Endothelial cell of umbilical vein (primary cell): ENCODE data around the gene CDH2. TPM values are rescaled to one million over a fixed set of nuclear protein-coding genes. Genes with fewer than 3 reads are reported as not detected.

Source experiments
- BruUV-seq: library from RNA; stranded (reverse); fragments of 400-500 nt; replicated peaks from 2 replicates; lab custom pipeline; 2021; lab: Mats Ljungman, UMichigan
- CTCF ChIA-PET: fragments of 300-600, 350-600 bp; sonication (Branson Sonifier 250); formaldehyde crosslinking; loops from one replicate; lab custom pipeline; 2021; ENCODE audit warnings: antibody characterized with exemption, inconsistent platforms; lab: Charles Lee
- POLR2A ChIA-PET: fragments of 300-600, 350-600 bp; sonication (Branson Sonifier 250); formaldehyde crosslinking; loops from one replicate; lab custom pipeline; 2021; ENCODE audit warnings: antibody characterized with exemption, inconsistent platforms; lab: Charles Lee
- DNase-seq: peaks from one replicate; pipeline ENCODE4 v3.0.0-alpha.2; 2011; ENCODE audit warnings: low read depth, low spot score
- FAIRE-seq: peaks from 2 replicates; lab custom pipeline; 2011; peaks lifted over from hg19 to GRCh38; lab: Jason Lieb, UNC
- H2AFZ ChIP-seq: 2 replicates; pipeline ENCODE4 v1.6.0; 2012; ENCODE audit warnings: low read depth, low read length, control low read depth, inconsistent platforms
- H3K27ac ChIP-seq: 2 replicates; pipeline ENCODE4 v1.5.1; 2011; ENCODE audit warnings: low read depth, mild to moderate bottlenecking, control low read depth, low read length, moderate library complexity; ENCODE audit not compliant: insufficient read depth
- H3K27me3 ChIP-seq, 2 experiments: 2 replicates each; pipeline versions ENCODE4 v1.6.0 to v1.6.1; 2011; ENCODE audit warnings: low read length in 2 of 2, mixed read lengths in 1 of 2; ENCODE audit not compliant: control insufficient read depth in 2 of 2, insufficient read depth in 2 of 2
- H3K36me3 ChIP-seq, 2 experiments: 2 replicates in 1 of 2; 3 replicates in 1 of 2; pipeline ENCODE4 v1.5.1; 2011; ENCODE audit warnings: low read length in 2 of 2, mild to moderate bottlenecking in 1 of 2, moderate library complexity in 1 of 2; ENCODE audit not compliant: control insufficient read depth in 2 of 2, insufficient read depth in 2 of 2; ENCODE audit errors: extremely low read depth in 1 of 2
- H3K4me1 ChIP-seq: 3 replicates; pipeline ENCODE4 v1.5.1; 2011; ENCODE audit warnings: mild to moderate bottlenecking, low read length; ENCODE audit not compliant: control insufficient read depth, insufficient read depth; ENCODE audit errors: extremely low read depth
- H3K4me2 ChIP-seq: 2 replicates; pipeline ENCODE4 v1.6.1; 2011; ENCODE audit warnings: low read length, control low read depth, mixed read lengths; ENCODE audit not compliant: insufficient read depth
- H3K4me3 ChIP-seq, 3 experiments: fragments of 200-600 bp in 1 of 3; sonication (generic), shearing (Covaris generic) in 1 of 3; replicated peaks in 1 of 3; 2 replicates each; pipeline ENCODE4 v1.5.1; 2011 to 2016; ENCODE audit warnings: control low read depth in 3 of 3, low read length in 3 of 3, mild to moderate bottlenecking in 2 of 3, inconsistent platforms in 1 of 3, low read depth in 1 of 3, moderate library complexity in 1 of 3; ENCODE audit not compliant: insufficient read depth in 1 of 3
- H3K79me2 ChIP-seq: 2 replicates; pipeline ENCODE4 v1.6.0; 2012; ENCODE audit warnings: low read length, inconsistent platforms; ENCODE audit not compliant: control insufficient read depth, insufficient read depth
- H3K9ac ChIP-seq: replicated peaks from 2 replicates; pipeline ENCODE3; 2011; ENCODE audit warnings: low read length, control low read depth; ENCODE audit not compliant: insufficient read depth; ENCODE audit errors: extremely low read depth
- H3K9me1 ChIP-seq: replicated peaks from 3 replicates; pipeline ENCODE4 v1.6.0; 2011; ENCODE audit warnings: mild to moderate bottlenecking, low read length; ENCODE audit not compliant: control insufficient read depth, insufficient read depth; ENCODE audit errors: extremely low read depth
- H3K9me3 ChIP-seq: replicated peaks from 2 replicates; pipeline ENCODE4 v1.5.1; 2012; ENCODE audit warnings: low read length, inconsistent platforms; ENCODE audit not compliant: control insufficient read depth, insufficient read depth
- H4K20me1 ChIP-seq: replicated peaks from 2 replicates; pipeline ENCODE3; 2011; ENCODE audit warnings: mild to moderate bottlenecking, low read length; ENCODE audit not compliant: control insufficient read depth, insufficient read depth; ENCODE audit errors: extremely low read depth
- CTCF ChIP-seq, 2 donors: IDR thresholded peaks; 1 replicate in 1 of 2; 2 replicates in 1 of 2; pipeline ENCODE4 v1.5.1; 2011; ENCODE audit warnings: low read length in 2 of 2, mild to moderate bottlenecking in 2 of 2, moderate library complexity in 2 of 2, control low read depth in 1 of 2, inconsistent platforms in 1 of 2, low read depth in 1 of 2; ENCODE audit not compliant: insufficient read depth in 1 of 2; ENCODE audit errors: extremely low read depth in 1 of 2
- JUN ChIP-seq: IDR thresholded peaks from 2 replicates; pipeline ENCODE4 v1.6.1; 2011; ENCODE audit warnings: borderline replicate concordance, low read depth; ENCODE audit not compliant: insufficient read length, insufficient read depth
- POLR2AphosphoS5 ChIP-seq: IDR thresholded peaks from 2 replicates; pipeline ENCODE4 v1.6.1; 2012; ENCODE audit warnings: low read depth, mild to moderate bottlenecking, control low read depth, low read length, moderate library complexity; ENCODE audit not compliant: insufficient read depth
- dilution Hi-C: fragments of 300-500 bp; cut with MboI; formaldehyde crosslinking; loops from one replicate; pipeline ENCODE4 v1.15.0; 2019; ENCODE audit warnings: low sequenced_read_pairs; ENCODE audit not compliant: extremely low pct_ligation_motif_present
- intact Hi-C: fragments of 100-400 bp; cut with micrococcal nuclease; formaldehyde crosslinking; loops from one replicate; pipeline ENCODE4 v1.10.0; 2022
- polyA plus RNA-seq, 4 experiments: library from polyadenylated mRNA; depleted of rRNA in 3 of 4; stranded (reverse) in 3 of 4; unstranded in 1 of 4; fragments of >200 nt; gene quantifications; 2 replicates each; pipeline versions ENCODE4 v1.2.1 to v1.2.3, GENCODE V29; 2011 to 2012; ENCODE audit warnings: missing spikeins in 1 of 4
- total RNA-seq: library from RNA; stranded (reverse); gene quantifications from 2 replicates; pipeline ENCODE4 v1.2.3, GENCODE V29; 2021

CDH2 gene
- total and polyA plus RNA-seq, 2 donors (not counting 3 experiments of a cell fraction or from before 2014, with no cell fraction given) = 37.6 to 59.5 TPM

GRCh38 chr18:28147674-28148171 is 29.2 kb downstream of the CDH2 start:
- ChIA-PET CTCF (interaction anchor here (1.3 kb wide), 1 partner anchor 33 kb away, joined by 3 read pairs; no protein-coding TSS in a partner anchor), POLR2A (no interaction called here)
- Histone ChIP-seq H3K27ac (no peak overlapping the region), H3K27me3 (no peaks in the 10 kb centered on the region), H3K9me1 (no peaks in the 10 kb centered on the region), H3K9me3 (no peaks in the 10 kb centered on the region), H3K9ac (no peak overlapping the region), H3K4me3 (no peak overlapping the region), H3K4me1 (peaks cover 10% of the 10 kb centered on the region), H3K36me3 (no peaks in the 10 kb centered on the region), H4K20me1 (no peaks in the 10 kb centered on the region), H3K4me2 (peak overlapping the region; percentile 7), H2AFZ (no peak overlapping the region), H3K79me2 (peaks cover 28% of the 10 kb centered on the region)
- no peak for TF ChIP-seq POLR2AphosphoS5
- peak; percentile 76 for DNase-seq
- no TSS peak for BruUV-seq
- peak; percentile 88 for FAIRE-seq
- intact Hi-C loops (no loop called here), dilution Hi-C loops (no loop called here)

- no TSS peak for BruUV-seq
- Histone ChIP-seq H3K4me1 (peaks cover 10% of the 10 kb centered on the region), H3K27ac (no peak overlapping the region), H3K9ac (no peak overlapping the region), H3K4me3 (no peak overlapping the region), H3K27me3 (no peaks in the 10 kb centered on the region), H3K4me2 (no peak overlapping the region), H3K9me1 (no peaks in the 10 kb centered on the region), H3K9me3 (no peaks in the 10 kb centered on the region), H3K36me3 (no peaks in the 10 kb centered on the region), H4K20me1 (peaks cover 2% of the 10 kb centered on the region), H2AFZ (no peak overlapping the region), H3K79me2 (peaks cover 19% of the 10 kb centered on the region)
- dilution Hi-C loops (no loop called here), intact Hi-C loops (no loop called here)
- POLR2A ChIA-PET = no interaction called here
- TF ChIP-seq CTCF (IDR thresholded peaks at IDR 0.05; ENCODE audit: extremely low read depth in 1 of 2, insufficient read depth in 1 of 2, low read depth in 1 of 2, low read length in 2 of 2) (no peak), JUN (peak; percentile 11)
- DNase-seq (no peak), FAIRE-seq (no peak)
- CTCF ChIA-PET = no interaction called here
These were observed 33.2 kb downstream of the CDH2 start for GRCh38 chr18:28143725-28144124.
